GM23338 (cell line): ENCODE data around the gene GTPBP4. TPM values are rescaled to one million over a fixed set of nuclear protein-coding genes. Genes with fewer than 3 reads are reported as not detected.

ENCODE experiments used
- ATAC-seq: fragments of 200-7000 bp; cut with Tn5 transposase; 3 replicates; pipeline ENCODE4 v1.9.1; 2020
- DNase-seq: peaks from one replicate; pipeline ENCODE4 v3.0.0-alpha.2; 2015; ENCODE audit warnings: low spot score
- H2AFZ ChIP-seq: fragments of 200-600 bp; sonication (generic); 2 replicates; pipeline ENCODE4 v1.8.0; 2016; ENCODE audit warnings: antibody characterized with exemption, mild to moderate bottlenecking, moderate library complexity
- H3F3A ChIP-seq: fragments of 200-600 bp; sonication (generic); replicated peaks from 2 replicates; pipeline ENCODE4 v1.8.0; 2017; ENCODE audit warnings: antibody characterized with exemption, mixed run types, low read depth
- H3K27ac ChIP-seq: fragments of 200-600 bp; sonication (generic); 2 replicates; pipeline ENCODE4 v1.6.1; 2016; ENCODE audit warnings: low read depth
- H3K27me3 ChIP-seq: fragments of 200-600 bp; sonication (generic); 2 replicates; pipeline ENCODE4 v1.8.0; 2016; ENCODE audit warnings: mild to moderate bottlenecking, mixed run types, moderate library complexity; ENCODE audit not compliant: insufficient read depth
- H3K36me3 ChIP-seq: fragments of 200-600 bp; sonication (generic); 2 replicates; pipeline ENCODE4 v1.8.0; 2016; ENCODE audit warnings: mild to moderate bottlenecking; ENCODE audit not compliant: insufficient read depth
- H3K4me1 ChIP-seq: fragments of 200-600 bp; sonication (generic); 2 replicates; pipeline ENCODE4 v1.8.0; 2016; ENCODE audit warnings: mild to moderate bottlenecking, moderate library complexity; ENCODE audit not compliant: insufficient read depth
- H3K4me2 ChIP-seq: fragments of 200-600 bp; sonication (generic); 2 replicates; pipeline ENCODE4 v1.7.1; 2017; ENCODE audit warnings: mixed run types
- H3K4me3 ChIP-seq: fragments of 200-600 bp; sonication (generic); 2 replicates; pipeline ENCODE4 v1.6.1; 2016; ENCODE audit warnings: mixed run types
- H3K79me2 ChIP-seq: fragments of 200-600 bp; sonication (generic); replicated peaks from 2 replicates; pipeline ENCODE4 v1.8.0; 2017; ENCODE audit warnings: mild to moderate bottlenecking; ENCODE audit not compliant: insufficient read depth
- H3K9me2 ChIP-seq: fragments of 200-600 bp; sonication (generic); 2 replicates; pipeline ENCODE4 v1.8.0; 2017; ENCODE audit not compliant: insufficient read depth
- H4K20me1 ChIP-seq: fragments of 200-600 bp; sonication (generic); replicated peaks from 2 replicates; pipeline ENCODE4 v1.8.0; 2017; ENCODE audit warnings: mild to moderate bottlenecking; ENCODE audit not compliant: insufficient read depth
- H3K27ac Mint-ChIP-seq: 2 replicates; pipeline ENCODE4 v1.8.0; 2020; ENCODE audit warnings: inconsistent platforms, mild to moderate bottlenecking, moderate library complexity, mixed read lengths
- H3K27me3 Mint-ChIP-seq: 3 replicates; pipeline ENCODE4 v1.8.0; 2022; ENCODE audit warnings: low read depth, mild to moderate bottlenecking, moderate library complexity, mixed read lengths, inconsistent platforms; ENCODE audit not compliant: insufficient read depth, poor library complexity
- H3K36me3 Mint-ChIP-seq: 3 replicates; pipeline ENCODE4 v1.8.0; 2021; ENCODE audit warnings: low read depth, mild to moderate bottlenecking, inconsistent platforms, moderate library complexity, mixed read lengths
- H3K4me1 Mint-ChIP-seq: 3 replicates; pipeline ENCODE4 v1.8.0; 2020; ENCODE audit warnings: mild to moderate bottlenecking, inconsistent platforms, mixed read lengths
- H3K4me3 Mint-ChIP-seq: 3 replicates; pipeline ENCODE4 v1.8.0; 2021; ENCODE audit warnings: moderate library complexity, mild to moderate bottlenecking, inconsistent platforms, mixed read lengths
- H3K9me3 Mint-ChIP-seq: 3 replicates; pipeline ENCODE4 v1.8.0; 2020; ENCODE audit warnings: moderate library complexity, mild to moderate bottlenecking, inconsistent platforms, mixed read lengths
- CREB1 ChIP-seq: fragments of 250-450 bp; sonication (Bioruptor Pico); IDR thresholded peaks from 2 replicates; pipeline ENCODE4 v1.5.0; 2020; ENCODE audit warnings: low read depth, mild to moderate bottlenecking, moderate library complexity
- EZH2 ChIP-seq: fragments of 200-600 bp; sonication (generic); IDR thresholded peaks from one replicate; pipeline ENCODE4 v1.8.0; 2017; ENCODE audit warnings: antibody characterized with exemption, mild to moderate bottlenecking, low read depth; ENCODE audit not compliant: unreplicated experiment
- EZH2phosphoT487 ChIP-seq: fragments of 200-600 bp; sonication (generic); IDR thresholded peaks from one replicate; pipeline ENCODE4 v1.8.1; 2018; ENCODE audit warnings: antibody characterized with exemption; ENCODE audit not compliant: unreplicated experiment
- JUNB ChIP-seq: IDR thresholded peaks from one replicate; pipeline ENCODE4 v1.6.1; 2016; ENCODE audit warnings: antibody characterized with exemption; ENCODE audit not compliant: unreplicated experiment
- NANOG ChIP-seq: IDR thresholded peaks from 2 replicates; pipeline ENCODE4 v1.6.1; 2016; ENCODE audit warnings: antibody characterized with exemption, borderline replicate concordance
- POLR2AphosphoS5 ChIP-seq: IDR thresholded peaks from 2 replicates; pipeline ENCODE4 v1.6.1; 2016; ENCODE audit warnings: antibody characterized with exemption, low read depth
- STAT1 ChIP-seq: IDR thresholded peaks from one replicate; pipeline ENCODE4 v1.6.1; 2016; ENCODE audit warnings: antibody characterized with exemption; ENCODE audit not compliant: unreplicated experiment
- ZNF331 ChIP-seq: fragments of 250-450 bp; sonication (Bioruptor Pico); IDR thresholded peaks from 2 replicates; pipeline ENCODE4 v1.5.0; 2020; ENCODE audit warnings: low read depth, mild to moderate bottlenecking, moderate library complexity
- polyA plus RNA-seq: library from polyadenylated mRNA; unstranded; fragments of >200 nt; fragmentation: Nextera tagmentation; extraction: Ambion mirVana; gene quantifications from 2 replicates; pipeline ENCODE4 v1.2.1, GENCODE V29; 2016
- total RNA-seq: library from RNA; depleted of rRNA; stranded (reverse); fragments of >200 nt; shearing (Covaris generic); gene quantifications from 2 replicates; pipeline ENCODE4 v1.2.3, GENCODE V29; 2014
- TF ChIP-seq, protein P1 (sequence below): IDR thresholded peaks from 2 replicates; pipeline ENCODE4 v1.6.1; 2016; ENCODE audit warnings: antibody characterized with exemption
- TF ChIP-seq, protein P2 (sequence below), 2 experiments: fragments of 200-600 bp in 1 of 2; sonication (generic) in 1 of 2; conservative IDR thresholded peaks; 2 replicates each; pipeline versions ENCODE4 v1.5.1 to v1.6.1; 2016 to 2017; ENCODE audit warnings: antibody characterized with exemption in 2 of 2, low read depth in 2 of 2, mild to moderate bottlenecking in 2 of 2, moderate library complexity in 1 of 2
- TF ChIP-seq, protein P3 (sequence below): IDR thresholded peaks from one replicate; pipeline ENCODE4 v1.6.1; 2018; ENCODE audit warnings: antibody characterized with exemption; ENCODE audit not compliant: unreplicated experiment

Gene GTPBP4
- total and polyA plus RNA-seq, 2 experiments from 2014 or later: 56.5 to 62.6 TPM

DNA sequence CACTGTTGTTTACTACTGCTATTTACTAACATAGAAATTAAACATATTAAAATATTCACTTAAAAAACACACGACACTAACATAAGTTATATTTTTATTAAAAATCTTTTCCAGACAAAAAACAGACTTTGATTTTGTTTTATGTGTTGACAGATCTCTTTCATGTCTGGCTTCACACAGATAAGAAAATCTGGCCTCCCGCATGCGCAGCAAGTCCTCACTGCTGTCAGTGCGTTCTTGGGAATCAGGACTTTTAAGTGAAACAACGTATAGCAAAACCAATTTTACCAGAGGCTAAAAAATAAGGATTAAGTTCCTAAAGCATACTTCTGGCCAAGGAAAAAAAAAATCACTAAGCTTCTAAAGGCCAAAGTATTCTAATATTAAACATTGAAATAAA lies 61.9 kb downstream of the GTPBP4 start (continued):
- TF ChIP-seq EZH2: no peak
- TF ChIP-seq ZNF331 (CRISPR knock-in tag): no peak

DNA sequence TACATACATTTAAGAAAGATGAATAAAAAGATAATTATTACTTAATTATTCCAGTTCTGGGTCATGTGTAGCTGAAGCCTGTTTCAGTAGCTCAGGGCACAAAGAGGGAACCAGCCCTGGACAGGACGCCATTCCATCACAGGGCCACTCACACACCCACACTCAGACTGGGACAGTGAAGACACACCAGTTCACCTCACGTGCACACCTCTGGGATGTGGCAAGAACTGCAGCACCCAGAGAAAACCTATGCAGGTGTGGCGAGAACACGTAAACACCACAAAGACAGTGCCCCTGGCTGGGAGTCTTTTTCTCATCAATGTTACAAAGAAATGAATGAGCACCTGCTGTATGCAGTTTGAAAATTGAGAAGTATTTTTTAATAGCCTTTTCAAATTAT lies 62.3 kb downstream of the GTPBP4 start:
- Histone ChIP-seq H4K20me1 (peaks cover 36% of the 10 kb centered on the region), H3K27me3 (no peaks in the 10 kb centered on the region), H3K4me3 (peak overlapping the region; percentile 95), H3K4me1 (peaks cover 23% of the 10 kb centered on the region), H3K79me2 (peaks cover 79% of the 10 kb centered on the region), H3K4me2 (peak overlapping the region; percentile 83), H3F3A (peaks cover 10% of the 10 kb centered on the region; the same call in 1 of the 2 replicates), H3K9me2 (no peaks in the 10 kb centered on the region), H3K36me3 (no peaks in the 10 kb centered on the region; the same call in 1 of the 2 replicates), H3K27ac (no peak overlapping the region), H2AFZ (no peak overlapping the region)
- H3K4me1 Mint-ChIP-seq: peaks cover 25% of the 10 kb centered on the region
- peaks cover 23% of the 10 kb centered on the region for H3K27me3 Mint-ChIP-seq
- H3K36me3 Mint-ChIP-seq: peaks cover 45% of the 10 kb centered on the region
- TF ChIP-seq, protein P1, sequence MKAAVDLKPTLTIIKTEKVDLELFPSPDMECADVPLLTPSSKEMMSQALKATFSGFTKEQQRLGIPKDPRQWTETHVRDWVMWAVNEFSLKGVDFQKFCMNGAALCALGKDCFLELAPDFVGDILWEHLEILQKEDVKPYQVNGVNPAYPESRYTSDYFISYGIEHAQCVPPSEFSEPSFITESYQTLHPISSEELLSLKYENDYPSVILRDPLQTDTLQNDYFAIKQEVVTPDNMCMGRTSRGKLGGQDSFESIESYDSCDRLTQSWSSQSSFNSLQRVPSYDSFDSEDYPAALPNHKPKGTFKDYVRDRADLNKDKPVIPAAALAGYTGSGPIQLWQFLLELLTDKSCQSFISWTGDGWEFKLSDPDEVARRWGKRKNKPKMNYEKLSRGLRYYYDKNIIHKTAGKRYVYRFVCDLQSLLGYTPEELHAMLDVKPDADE: no peak
- TF ChIP-seq EZH2phosphoT487: no peak
- TF ChIP-seq, protein P2, sequence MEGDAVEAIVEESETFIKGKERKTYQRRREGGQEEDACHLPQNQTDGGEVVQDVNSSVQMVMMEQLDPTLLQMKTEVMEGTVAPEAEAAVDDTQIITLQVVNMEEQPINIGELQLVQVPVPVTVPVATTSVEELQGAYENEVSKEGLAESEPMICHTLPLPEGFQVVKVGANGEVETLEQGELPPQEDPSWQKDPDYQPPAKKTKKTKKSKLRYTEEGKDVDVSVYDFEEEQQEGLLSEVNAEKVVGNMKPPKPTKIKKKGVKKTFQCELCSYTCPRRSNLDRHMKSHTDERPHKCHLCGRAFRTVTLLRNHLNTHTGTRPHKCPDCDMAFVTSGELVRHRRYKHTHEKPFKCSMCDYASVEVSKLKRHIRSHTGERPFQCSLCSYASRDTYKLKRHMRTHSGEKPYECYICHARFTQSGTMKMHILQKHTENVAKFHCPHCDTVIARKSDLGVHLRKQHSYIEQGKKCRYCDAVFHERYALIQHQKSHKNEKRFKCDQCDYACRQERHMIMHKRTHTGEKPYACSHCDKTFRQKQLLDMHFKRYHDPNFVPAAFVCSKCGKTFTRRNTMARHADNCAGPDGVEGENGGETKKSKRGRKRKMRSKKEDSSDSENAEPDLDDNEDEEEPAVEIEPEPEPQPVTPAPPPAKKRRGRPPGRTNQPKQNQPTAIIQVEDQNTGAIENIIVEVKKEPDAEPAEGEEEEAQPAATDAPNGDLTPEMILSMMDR (conservative IDR thresholded peaks at IDR 0.05; ENCODE audit: low read depth in 2 of 2): no peak
- no peak for TF ChIP-seq POLR2AphosphoS5
- TF ChIP-seq ZNF331 (CRISPR knock-in tag): no peak
- no peak for TF ChIP-seq NANOG
- TF ChIP-seq, protein P3, sequence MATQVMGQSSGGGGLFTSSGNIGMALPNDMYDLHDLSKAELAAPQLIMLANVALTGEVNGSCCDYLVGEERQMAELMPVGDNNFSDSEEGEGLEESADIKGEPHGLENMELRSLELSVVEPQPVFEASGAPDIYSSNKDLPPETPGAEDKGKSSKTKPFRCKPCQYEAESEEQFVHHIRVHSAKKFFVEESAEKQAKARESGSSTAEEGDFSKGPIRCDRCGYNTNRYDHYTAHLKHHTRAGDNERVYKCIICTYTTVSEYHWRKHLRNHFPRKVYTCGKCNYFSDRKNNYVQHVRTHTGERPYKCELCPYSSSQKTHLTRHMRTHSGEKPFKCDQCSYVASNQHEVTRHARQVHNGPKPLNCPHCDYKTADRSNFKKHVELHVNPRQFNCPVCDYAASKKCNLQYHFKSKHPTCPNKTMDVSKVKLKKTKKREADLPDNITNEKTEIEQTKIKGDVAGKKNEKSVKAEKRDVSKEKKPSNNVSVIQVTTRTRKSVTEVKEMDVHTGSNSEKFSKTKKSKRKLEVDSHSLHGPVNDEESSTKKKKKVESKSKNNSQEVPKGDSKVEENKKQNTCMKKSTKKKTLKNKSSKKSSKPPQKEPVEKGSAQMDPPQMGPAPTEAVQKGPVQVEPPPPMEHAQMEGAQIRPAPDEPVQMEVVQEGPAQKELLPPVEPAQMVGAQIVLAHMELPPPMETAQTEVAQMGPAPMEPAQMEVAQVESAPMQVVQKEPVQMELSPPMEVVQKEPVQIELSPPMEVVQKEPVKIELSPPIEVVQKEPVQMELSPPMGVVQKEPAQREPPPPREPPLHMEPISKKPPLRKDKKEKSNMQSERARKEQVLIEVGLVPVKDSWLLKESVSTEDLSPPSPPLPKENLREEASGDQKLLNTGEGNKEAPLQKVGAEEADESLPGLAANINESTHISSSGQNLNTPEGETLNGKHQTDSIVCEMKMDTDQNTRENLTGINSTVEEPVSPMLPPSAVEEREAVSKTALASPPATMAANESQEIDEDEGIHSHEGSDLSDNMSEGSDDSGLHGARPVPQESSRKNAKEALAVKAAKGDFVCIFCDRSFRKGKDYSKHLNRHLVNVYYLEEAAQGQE: no peak
- TF ChIP-seq JUNB: no peak
- no peak for TF ChIP-seq CREB1 (CRISPR knock-in tag)
- TF ChIP-seq STAT1: no peak
- TF ChIP-seq EZH2: no peak
- H3K9me3 Mint-ChIP-seq: no peaks in the 10 kb centered on the region
- H3K27ac Mint-ChIP-seq: no peak overlapping the region
- ATAC-seq (peak; percentile 8), DNase-seq (peak; percentile 68)
- peak overlapping the region; percentile 97 for H3K4me3 Mint-ChIP-seq
